Measurements from ENCODE around the gene MAP3K12. TPM values are rescaled to one million over a fixed set of nuclear protein-coding genes. Genes with fewer than 3 reads are reported as not detected.

The MAP3K12 gene
- total RNA-seq, 1 donor from 2014 or later = 11.9 TPM

- Mint-ChIP-seq H3K4me3 (ENCODE audit: low read depth) (no peak overlapping the region), H3K4me1 (ENCODE audit: low read depth) (no peaks in the 10 kb centered on the region), H3K27ac (no peak overlapping the region), H3K36me3 (ENCODE audit: insufficient read depth) (peaks cover 14% of the 10 kb centered on the region), H3K27me3 (no peaks in the 10 kb centered on the region), H3K9me3 (ENCODE audit: low read depth) (no peaks in the 10 kb centered on the region)
- no peak for TF ChIP-seq CTCF (IDR thresholded peaks at IDR 0.05; ENCODE audit: unreplicated experiment)
- no peak for DNase-seq (ENCODE audit: low spot score, unreplicated experiment)
These were observed 16.0 kb upstream of the MAP3K12 start for GRCh38 chr12:53515291-53515680.

GRCh38 chr12:53514628-53515290 is 15.5 kb upstream of the MAP3K12 start:
- Mint-ChIP-seq H3K36me3 (ENCODE audit: insufficient read depth) (peaks cover 12% of the 10 kb centered on the region), H3K27ac (peak overlapping the region; percentile 35), H3K9me3 (ENCODE audit: low read depth) (no peaks in the 10 kb centered on the region), H3K27me3 (no peaks in the 10 kb centered on the region), H3K4me1 (ENCODE audit: low read depth) (no peaks in the 10 kb centered on the region), H3K4me3 (ENCODE audit: low read depth) (no peak overlapping the region)
- TF ChIP-seq CTCF (IDR thresholded peaks at IDR 0.05; ENCODE audit: unreplicated experiment) = no peak
- no peak for DNase-seq (ENCODE audit: low spot score, unreplicated experiment)

GRCh38 chr12:53513712-53514410 is 14.6 kb upstream of the MAP3K12 start:
- Mint-ChIP-seq H3K27ac (no peak overlapping the region), H3K27me3 (no peaks in the 10 kb centered on the region), H3K4me3 (ENCODE audit: low read depth) (no peak overlapping the region), H3K9me3 (ENCODE audit: low read depth) (no peaks in the 10 kb centered on the region), H3K4me1 (ENCODE audit: low read depth) (no peaks in the 10 kb centered on the region), H3K36me3 (ENCODE audit: insufficient read depth) (peaks cover 12% of the 10 kb centered on the region)
- DNase-seq (ENCODE audit: low spot score, unreplicated experiment) = no peak
- no peak for TF ChIP-seq CTCF (IDR thresholded peaks at IDR 0.05; ENCODE audit: unreplicated experiment)

- H3K27me3 Mint-ChIP-seq = no peaks in the 10 kb centered on the region
- TF ChIP-seq CTCF (IDR thresholded peaks at IDR 0.05; ENCODE audit: unreplicated experiment) = no peak
- no peaks in the 10 kb centered on the region for H3K9me3 Mint-ChIP-seq (ENCODE audit: low read depth)
- H3K4me1 Mint-ChIP-seq (ENCODE audit: low read depth) = no peaks in the 10 kb centered on the region
- no peak overlapping the region for H3K4me3 Mint-ChIP-seq (ENCODE audit: low read depth)
- no peak for DNase-seq (ENCODE audit: low spot score, unreplicated experiment)
- no peak overlapping the region for H3K27ac Mint-ChIP-seq
- H3K36me3 Mint-ChIP-seq (ENCODE audit: insufficient read depth) = peaks cover 5% of the 10 kb centered on the region
These were observed 11.0 kb upstream of the MAP3K12 start for GRCh38 chr12:53510181-53510812.

GRCh38 chr12:53508534-53509170 is 9.4 kb upstream of the MAP3K12 start:
- peaks cover 2% of the 10 kb centered on the region for H3K36me3 Mint-ChIP-seq (ENCODE audit: insufficient read depth)
- DNase-seq (ENCODE audit: low spot score, unreplicated experiment) = peak; percentile 85
- H3K4me3 Mint-ChIP-seq (ENCODE audit: low read depth) = no peak overlapping the region
- H3K9me3 Mint-ChIP-seq (ENCODE audit: low read depth) = no peaks in the 10 kb centered on the region
- H3K27me3 Mint-ChIP-seq = no peaks in the 10 kb centered on the region
- no peaks in the 10 kb centered on the region for H3K4me1 Mint-ChIP-seq (ENCODE audit: low read depth)
- peak; percentile 88 for TF ChIP-seq CTCF (IDR thresholded peaks at IDR 0.05; ENCODE audit: unreplicated experiment)
- no peak overlapping the region for H3K27ac Mint-ChIP-seq

Measured in progenitor cell of endocrine pancreas (in vitro differentiated cells).